GM18519 (cell line): ENCODE measurements around the gene KCNQ1OT1.

Source experiments
- ATAC-seq: cut with Tn5 transposase; IDR thresholded peaks from one replicate; pipeline ENCODE4 v1.9.1; 2021; ENCODE audit warnings: mild to moderate bottlenecking, moderate library complexity; ENCODE audit not compliant: unreplicated experiment, low FRiP score

Gene KCNQ1OT1

GRCh38 chr11:2671748-2672147 is 28.0 kb downstream of the KCNQ1OT1 start:
- no peak for ATAC-seq

GRCh38 chr11:2670541-2671100 is 29.2 kb downstream of the KCNQ1OT1 start:
- ATAC-seq: no peak

GRCh38 chr11:2669634-2670469 is 29.9 kb downstream of the KCNQ1OT1 start:
- ATAC-seq: no peak

GRCh38 chr11:2668876-2669275 is 30.9 kb downstream of the KCNQ1OT1 start:
- ATAC-seq: no peak

GRCh38 chr11:2667940-2668339 is 31.9 kb downstream of the KCNQ1OT1 start:
- ATAC-seq: no peak

- ATAC-seq: no peak
Measured at GRCh38 chr11:2666828-2667570, 32.8 kb downstream of the KCNQ1OT1 start.

GRCh38 chr11:2666401-2666741 is 33.4 kb downstream of the KCNQ1OT1 start:
- ATAC-seq: no peak

GRCh38 chr11:2665526-2666400 is 34.0 kb downstream of the KCNQ1OT1 start:
- ATAC-seq: no peak

GRCh38 chr11:2664791-2665525 is 34.8 kb downstream of the KCNQ1OT1 start:
- no peak for ATAC-seq

GRCh38 chr11:2664376-2664775 is 35.4 kb downstream of the KCNQ1OT1 start:
- no peak for ATAC-seq

- no peak for ATAC-seq
Measured at GRCh38 chr11:2663915-2664314, 35.9 kb downstream of the KCNQ1OT1 start.

GRCh38 chr11:2663506-2663905 is 36.3 kb downstream of the KCNQ1OT1 start:
- no peak for ATAC-seq

- ATAC-seq: no peak
Measured at GRCh38 chr11:2662430-2663299, 37.1 kb downstream of the KCNQ1OT1 start.

- ATAC-seq: no peak
Measured at GRCh38 chr11:2662024-2662312, 37.8 kb downstream of the KCNQ1OT1 start.

GRCh38 chr11:2661173-2662023 is 38.4 kb downstream of the KCNQ1OT1 start:
- no peak for ATAC-seq

- no peak for ATAC-seq
Measured at GRCh38 chr11:2660357-2660939, 39.3 kb downstream of the KCNQ1OT1 start.

GRCh38 chr11:2657697-2658284 is 42.0 kb downstream of the KCNQ1OT1 start:
- ATAC-seq: no peak

GRCh38 chr11:2656859-2657258 is 42.9 kb downstream of the KCNQ1OT1 start:
- no peak for ATAC-seq
